K562 (cell line): ENCODE measurements around the gene RSRP1. TPM values are rescaled to one million over a fixed set of nuclear protein-coding genes. Genes with fewer than 3 reads are reported as not detected.

Source experiments
- ATAC-seq: fragments of 200-7000 bp; cut with Tn5 transposase; 3 replicates; pipeline ENCODE4 v1.9.1; 2020; ENCODE audit warnings: moderate library complexity
- BruUV-seq: library from RNA; stranded (reverse); fragments of 400-500 nt; replicated peaks from 2 replicates; lab custom pipeline; 2021; lab: Mats Ljungman, UMichigan
- CTCF ChIA-PET: fragments of 300-600 bp; formaldehyde crosslinking; extraction: SDS; loops from one replicate; lab custom pipeline; 2021; ENCODE audit warnings: low intra/inter-chr PET ratio; lab: Yijun Ruan, JAX
- POLR2A ChIA-PET: fragments of 300-600, 350-650 bp; sonication (Branson Sonifier 250); formaldehyde crosslinking; extraction: SDS; loops from one replicate; lab custom pipeline; 2021; ENCODE audit warnings: antibody characterized with exemption, inconsistent platforms; lab: Yijun Ruan, JAX
- DNase-seq, 4 experiments: peaks; one replicate each; pipeline versions ENCODE4 v3.0.0 to v3.0.0-alpha.2; 2011 to 2018; ENCODE audit warnings: low spot score in 3 of 4, mixed read lengths in 3 of 4; ENCODE audit errors: extremely low read depth in 1 of 4
- FAIRE-seq: peaks from 2 replicates; lab custom pipeline; 2011; peaks lifted over from hg19 to GRCh38; lab: Jason Lieb, UNC
- H2AFZ ChIP-seq: 2 replicates; pipeline ENCODE4 v1.6.0; 2011; ENCODE audit warnings: low read depth, low read length, control low read depth, inconsistent platforms
- H3K27ac ChIP-seq: fragments of 200-600 bp; 3 replicates; pipeline ENCODE4 v1.8.0; 2011; ENCODE audit warnings: low read depth, mild to moderate bottlenecking, control low read depth, inconsistent platforms, low read length, moderate library complexity, mixed read lengths; ENCODE audit errors: extremely low read depth
- H3K27me3 ChIP-seq, 2 experiments: fragments of 300-600 bp in 1 of 2; 2 replicates in 1 of 2; 3 replicates in 1 of 2; pipeline versions ENCODE4 v1.6.0 to v1.8.0; 2011; ENCODE audit warnings: inconsistent platforms in 2 of 2, low read length in 2 of 2, mild to moderate bottlenecking in 1 of 2, mixed read lengths in 1 of 2, moderate library complexity in 1 of 2; ENCODE audit not compliant: control insufficient read depth in 2 of 2, insufficient read depth in 2 of 2
- H3K36me3 ChIP-seq: fragments of 300-600 bp; 3 replicates; pipeline ENCODE4 v1.8.0; 2011; ENCODE audit warnings: mild to moderate bottlenecking, low read length, inconsistent platforms; ENCODE audit not compliant: control insufficient read depth, insufficient read depth
- H3K4me1 ChIP-seq, 2 experiments: fragments of 200-600 bp in 1 of 2; replicated peaks in 1 of 2; 2 replicates in 1 of 2; 3 replicates in 1 of 2; pipeline versions ENCODE4 v1.5.1 to v1.8.0; 2011; ENCODE audit warnings: inconsistent platforms in 2 of 2, low read length in 2 of 2, mild to moderate bottlenecking in 1 of 2, mixed read lengths in 1 of 2, moderate library complexity in 1 of 2; ENCODE audit not compliant: control insufficient read depth in 2 of 2, insufficient read depth in 2 of 2
- H3K4me2 ChIP-seq: 2 replicates; pipeline ENCODE4 v1.6.1; 2011; ENCODE audit warnings: low read length, control low read depth, inconsistent platforms, mixed read lengths; ENCODE audit not compliant: insufficient read depth
- H3K4me3 ChIP-seq: fragments of 200-600 bp; sonication (generic), shearing (Covaris generic); 2 replicates; pipeline ENCODE4 v1.5.1; 2016; ENCODE audit warnings: control low read depth, inconsistent platforms
- H3K79me2 ChIP-seq: fragments of 200-600 bp; 3 replicates; pipeline ENCODE4 v1.8.0; 2011; ENCODE audit warnings: low read length, inconsistent platforms; ENCODE audit not compliant: control insufficient read depth, insufficient read depth
- H3K9ac ChIP-seq, 2 experiments: 2 replicates each; pipeline versions ENCODE4 v1.6.0 to v1.6.1; 2011; ENCODE audit warnings: low read depth in 2 of 2, low read length in 2 of 2, control low read depth in 1 of 2, inconsistent platforms in 1 of 2, mild to moderate bottlenecking in 1 of 2, mixed read lengths in 1 of 2; ENCODE audit not compliant: insufficient read depth in 1 of 2
- H3K9me1 ChIP-seq: one replicate; pipeline ENCODE4 v1.6.0; 2011; ENCODE audit warnings: inconsistent platforms, mild to moderate bottlenecking, low read length, moderate library complexity; ENCODE audit not compliant: control insufficient read depth, insufficient read depth
- H3K9me3 ChIP-seq: replicated peaks from 2 replicates; pipeline ENCODE4 v1.5.1; 2011; ENCODE audit warnings: low read depth, low read length, inconsistent platforms; ENCODE audit not compliant: control insufficient read depth, insufficient read depth
- H4K20me1 ChIP-seq: replicated peaks from 2 replicates; pipeline ENCODE4 v1.6.1; 2011; ENCODE audit warnings: low read length, inconsistent platforms, mixed read lengths; ENCODE audit not compliant: control insufficient read depth, insufficient read depth
- CEBPZ ChIP-seq: fragments of 150-350 bp; IDR thresholded peaks from 2 replicates; pipeline ENCODE4 v1.6.1; 2014; ENCODE audit warnings: low read depth, mild to moderate bottlenecking, low read length, borderline replicate concordance
- EHMT2 ChIP-seq: fragments of 450-650 bp; IDR thresholded peaks from 2 replicates; pipeline ENCODE4 v1.6.1; 2018; ENCODE audit warnings: antibody characterized with exemption
- KAT7 ChIP-seq: sonication (generic); formaldehyde crosslinking; IDR thresholded peaks from 2 replicates; pipeline ENCODE4 v1.8.0; 2022; ENCODE audit warnings: missing genetic modification reagents, mild to moderate bottlenecking, borderline replicate concordance
- SMARCA5 ChIP-seq: fragments of 450-650 bp; IDR thresholded peaks from 2 replicates; pipeline ENCODE4 v1.6.1; 2016
- ZNF197 ChIP-seq: fragments of 200-800 bp; sonication (Bioruptor generic); IDR thresholded peaks from 2 replicates; pipeline ENCODE4 v1.6.1; 2016; ENCODE audit warnings: low read depth, missing genetic modification characterization, missing compliant biosample characterization
- WGBS: fragments of 100-300 bp; shearing (Covaris generic); methylation state at CpG from one replicate; pipeline ENCODE4 v1.1.6; 2016; ENCODE audit warnings: low coverage, mixed read lengths; ENCODE audit not compliant: insufficient coverage; ENCODE audit errors: missing lambda C conversion rate; 5-methylcytosine and 5-hydroxymethylcytosine counted together
- in situ Hi-C: fragments of 300-500 bp; cut with MboI; formaldehyde crosslinking; loops from 4 replicates; pipeline ENCODE4 v1.15.0; 2018; ENCODE audit warnings: inconsistent platforms, mixed read lengths
- intact Hi-C: fragments of 100-400 bp; cut with micrococcal nuclease; formaldehyde crosslinking; loops from 2 replicates; pipeline ENCODE4 v1.14.2; 2022
- polyA plus RNA-seq, 8 experiments: library from polyadenylated mRNA; depleted of rRNA in 4 of 8; stranded (reverse) in 5 of 8; unstranded in 3 of 8; fragments of >200 nt; fragmentation: Nextera tagmentation in 2 of 8; fragmentation: Illumina TruSeq in 1 of 8; extraction: Ambion mirVana in 2 of 8; extraction: Trizol in 1 of 8; gene quantifications; 2 replicates each; pipeline versions ENCODE4 v1.2.1 to v1.2.3, GENCODE V29; 2011 to 2014; ENCODE audit warnings: inconsistent platforms in 1 of 8, missing spikeins in 1 of 8
- total RNA-seq, 7 experiments: library from RNA; depleted of rRNA in 6 of 7; stranded (reverse); fragments of >200 nt in 6 of 7; fragmentation: Illumina TruSeq in 2 of 7; extraction: Trizol in 2 of 7; gene quantifications; 2 replicates each; pipeline versions ENCODE4 v1.2.1 to v1.2.3, GENCODE V29; 2011 to 2021; ENCODE audit warnings: low replicate concordance in 1 of 7
- TF ChIP-seq, protein P1 (sequence below), 2 experiments: fragments of 450-650 bp; formaldehyde crosslinking in 1 of 2; IDR thresholded peaks; 2 replicates each; pipeline versions ENCODE4 v1.4.0 to v1.6.1; 2014 to 2020; ENCODE audit warnings: mild to moderate bottlenecking in 2 of 2, borderline replicate concordance in 1 of 2, low read depth in 1 of 2

Gene RSRP1
- total and polyA plus RNA-seq, 9 of the 15 experiments (the other 6 are each of a cell fraction or from before 2014, with no cell fraction given) = 27.2 to 283 (median 146) TPM

- no peak for TF ChIP-seq CEBPZ
- no peak for TF ChIP-seq EHMT2
- no peak for TF ChIP-seq KAT7
- TF ChIP-seq SMARCA5 = no peak
- TF ChIP-seq, all 486 proteins: peak for 0
Observed at GRCh38 chr1:25205786-25206185, 41.5 kb downstream of the RSRP1 start (continued).

GRCh38 chr1:25204797-25205480 is 42.3 kb downstream of the RSRP1 start:
- POLR2A ChIA-PET = interaction anchor here (1.1 to 2.4 kb wide), 2 partner anchors 10 to 27 kb away, joined by 3 to 20 read pairs; partner anchors contain the start of gene SYF2
- no TSS peak for BruUV-seq
- TF ChIP-seq, protein P1, sequence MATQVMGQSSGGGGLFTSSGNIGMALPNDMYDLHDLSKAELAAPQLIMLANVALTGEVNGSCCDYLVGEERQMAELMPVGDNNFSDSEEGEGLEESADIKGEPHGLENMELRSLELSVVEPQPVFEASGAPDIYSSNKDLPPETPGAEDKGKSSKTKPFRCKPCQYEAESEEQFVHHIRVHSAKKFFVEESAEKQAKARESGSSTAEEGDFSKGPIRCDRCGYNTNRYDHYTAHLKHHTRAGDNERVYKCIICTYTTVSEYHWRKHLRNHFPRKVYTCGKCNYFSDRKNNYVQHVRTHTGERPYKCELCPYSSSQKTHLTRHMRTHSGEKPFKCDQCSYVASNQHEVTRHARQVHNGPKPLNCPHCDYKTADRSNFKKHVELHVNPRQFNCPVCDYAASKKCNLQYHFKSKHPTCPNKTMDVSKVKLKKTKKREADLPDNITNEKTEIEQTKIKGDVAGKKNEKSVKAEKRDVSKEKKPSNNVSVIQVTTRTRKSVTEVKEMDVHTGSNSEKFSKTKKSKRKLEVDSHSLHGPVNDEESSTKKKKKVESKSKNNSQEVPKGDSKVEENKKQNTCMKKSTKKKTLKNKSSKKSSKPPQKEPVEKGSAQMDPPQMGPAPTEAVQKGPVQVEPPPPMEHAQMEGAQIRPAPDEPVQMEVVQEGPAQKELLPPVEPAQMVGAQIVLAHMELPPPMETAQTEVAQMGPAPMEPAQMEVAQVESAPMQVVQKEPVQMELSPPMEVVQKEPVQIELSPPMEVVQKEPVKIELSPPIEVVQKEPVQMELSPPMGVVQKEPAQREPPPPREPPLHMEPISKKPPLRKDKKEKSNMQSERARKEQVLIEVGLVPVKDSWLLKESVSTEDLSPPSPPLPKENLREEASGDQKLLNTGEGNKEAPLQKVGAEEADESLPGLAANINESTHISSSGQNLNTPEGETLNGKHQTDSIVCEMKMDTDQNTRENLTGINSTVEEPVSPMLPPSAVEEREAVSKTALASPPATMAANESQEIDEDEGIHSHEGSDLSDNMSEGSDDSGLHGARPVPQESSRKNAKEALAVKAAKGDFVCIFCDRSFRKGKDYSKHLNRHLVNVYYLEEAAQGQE (IDR thresholded peaks at IDR 0.05; ENCODE audit: borderline replicate concordance) = peak; percentile 54; the same call in 1 of the 2 replicates
- TF ChIP-seq, protein P1 (CRISPR knock-in tag; IDR thresholded peaks at IDR 0.05; ENCODE audit: low read depth) = no peak
- TF ChIP-seq ZNF197 (CRISPR knock-in tag) = no peak

More at GRCh38 chr1:25204797-25205480, 42.3 kb downstream of the RSRP1 start:
- Histone ChIP-seq H3K4me3 (no peak overlapping the region), H3K27ac (no peak overlapping the region), H2AFZ (no peak overlapping the region), H3K9me1 (no peaks in the 10 kb centered on the region), H3K27me3 (peaks cover 21 to 25% of the 10 kb centered on the region in 2 experiments; a peak in 4 of 5 replicates), H4K20me1 (no peaks in the 10 kb centered on the region; the same call in 1 of the 2 replicates), H3K79me2 (no peaks in the 10 kb centered on the region), H3K36me3 (no peaks in the 10 kb centered on the region), H3K4me1 (no peaks in the 10 kb centered on the region), H3K9me3 (no peaks in the 10 kb centered on the region), H3K4me2 (no peak overlapping the region), H3K9ac (no peak overlapping the region)
- intact Hi-C loops = loop anchor here (2.0 to 5.0 kb wide), 2 partner anchors 103 to 356 kb away; no protein-coding TSS in a partner anchor
- CTCF ChIA-PET = interaction anchor here (0.5 to 1.2 kb wide), 4 partner anchors 155 to 358 kb away, joined by 3 to 7 read pairs (median 4); no protein-coding TSS in a partner anchor
- in situ Hi-C loops = no loop called here
- FAIRE-seq = peak; percentile 89
- peak; percentile 84 for ATAC-seq
- WGBS = 44% methylated on average over 9 of the region's 9 CpGs
- peak; percentile 65 to 77 (median 74) for DNase-seq
